ENCODE results near the gene SART3. TPM values are rescaled to one million over a fixed set of nuclear protein-coding genes. Genes with fewer than 3 reads are reported as not detected.

Gene SART3
- total RNA-seq, 1 donor from 2014 or later: 68.0 TPM

DNA sequence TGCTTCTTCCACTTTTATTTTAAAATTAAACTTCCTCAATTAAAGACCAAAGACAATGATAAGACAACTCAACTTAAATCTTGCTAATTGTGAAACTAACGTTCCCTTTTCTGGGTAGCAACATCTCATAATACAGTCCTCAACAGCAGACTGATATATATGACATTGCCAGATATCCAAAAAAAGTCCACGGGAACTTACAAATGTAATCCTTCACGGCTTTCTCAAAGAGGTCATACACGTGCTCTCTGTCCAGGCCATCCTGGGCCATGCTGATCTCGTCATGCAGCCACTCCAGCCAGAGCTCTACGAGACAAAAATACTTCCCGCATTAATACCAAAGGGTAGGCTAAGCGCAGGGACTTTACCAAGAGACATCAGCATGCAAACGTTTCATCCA lies 13.3 kb downstream of the SART3 start:
- DNase-seq (ENCODE audit: low read depth): no peak
- no peak overlapping the region for H3K4me3 ChIP-seq (ENCODE audit: low read depth, low read length)
- TF ChIP-seq, protein P1, sequence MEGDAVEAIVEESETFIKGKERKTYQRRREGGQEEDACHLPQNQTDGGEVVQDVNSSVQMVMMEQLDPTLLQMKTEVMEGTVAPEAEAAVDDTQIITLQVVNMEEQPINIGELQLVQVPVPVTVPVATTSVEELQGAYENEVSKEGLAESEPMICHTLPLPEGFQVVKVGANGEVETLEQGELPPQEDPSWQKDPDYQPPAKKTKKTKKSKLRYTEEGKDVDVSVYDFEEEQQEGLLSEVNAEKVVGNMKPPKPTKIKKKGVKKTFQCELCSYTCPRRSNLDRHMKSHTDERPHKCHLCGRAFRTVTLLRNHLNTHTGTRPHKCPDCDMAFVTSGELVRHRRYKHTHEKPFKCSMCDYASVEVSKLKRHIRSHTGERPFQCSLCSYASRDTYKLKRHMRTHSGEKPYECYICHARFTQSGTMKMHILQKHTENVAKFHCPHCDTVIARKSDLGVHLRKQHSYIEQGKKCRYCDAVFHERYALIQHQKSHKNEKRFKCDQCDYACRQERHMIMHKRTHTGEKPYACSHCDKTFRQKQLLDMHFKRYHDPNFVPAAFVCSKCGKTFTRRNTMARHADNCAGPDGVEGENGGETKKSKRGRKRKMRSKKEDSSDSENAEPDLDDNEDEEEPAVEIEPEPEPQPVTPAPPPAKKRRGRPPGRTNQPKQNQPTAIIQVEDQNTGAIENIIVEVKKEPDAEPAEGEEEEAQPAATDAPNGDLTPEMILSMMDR (conservative IDR thresholded peaks at IDR 0.05; ENCODE audit: low read depth, low read length): no peak

DNA sequence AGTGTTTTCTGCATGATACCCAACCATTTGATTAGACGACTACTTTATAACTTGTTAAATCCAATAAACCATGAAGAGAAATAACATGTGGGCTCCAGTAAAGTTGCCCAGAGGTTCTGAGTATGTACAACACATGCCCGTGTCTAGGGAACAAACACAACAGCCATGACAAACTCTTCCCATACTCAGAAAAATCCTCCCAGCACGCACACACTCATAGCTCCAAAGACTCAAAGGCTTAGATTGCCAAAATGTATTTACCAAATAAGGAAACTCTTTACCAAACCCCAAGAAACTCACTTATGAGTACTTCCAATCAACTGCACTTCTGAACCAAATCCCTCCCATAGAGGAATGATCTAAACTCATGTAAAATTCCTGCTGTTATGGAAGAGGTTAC lies 17.3 kb downstream of the SART3 start:
- DNase-seq (ENCODE audit: low read depth): no peak
- no peak overlapping the region for H3K4me3 ChIP-seq (ENCODE audit: low read depth, low read length)
- TF ChIP-seq, protein P1 (conservative IDR thresholded peaks at IDR 0.05; ENCODE audit: low read depth, low read length): no peak

DNA sequence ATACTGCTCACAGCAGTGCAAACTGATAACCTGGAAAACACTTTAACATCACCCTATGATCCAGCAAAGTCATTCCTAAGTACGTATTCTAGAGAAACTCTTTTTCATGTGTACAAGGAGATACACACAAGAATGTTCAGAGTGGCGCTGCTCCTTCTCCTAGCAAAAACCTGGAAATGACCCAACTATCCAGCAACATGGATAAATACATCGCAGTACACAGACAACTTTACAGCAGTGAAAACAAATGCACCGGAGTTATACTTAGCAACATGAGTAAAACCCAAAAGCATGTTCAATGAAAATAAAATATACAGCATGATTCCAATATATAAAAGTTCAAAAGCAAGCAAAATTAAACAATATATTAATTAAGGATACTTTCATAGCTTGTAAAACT lies 18.7 kb downstream of the SART3 start:
- no peak for DNase-seq (ENCODE audit: low read depth)
- H3K4me3 ChIP-seq (ENCODE audit: low read depth, low read length): no peak overlapping the region

DNA sequence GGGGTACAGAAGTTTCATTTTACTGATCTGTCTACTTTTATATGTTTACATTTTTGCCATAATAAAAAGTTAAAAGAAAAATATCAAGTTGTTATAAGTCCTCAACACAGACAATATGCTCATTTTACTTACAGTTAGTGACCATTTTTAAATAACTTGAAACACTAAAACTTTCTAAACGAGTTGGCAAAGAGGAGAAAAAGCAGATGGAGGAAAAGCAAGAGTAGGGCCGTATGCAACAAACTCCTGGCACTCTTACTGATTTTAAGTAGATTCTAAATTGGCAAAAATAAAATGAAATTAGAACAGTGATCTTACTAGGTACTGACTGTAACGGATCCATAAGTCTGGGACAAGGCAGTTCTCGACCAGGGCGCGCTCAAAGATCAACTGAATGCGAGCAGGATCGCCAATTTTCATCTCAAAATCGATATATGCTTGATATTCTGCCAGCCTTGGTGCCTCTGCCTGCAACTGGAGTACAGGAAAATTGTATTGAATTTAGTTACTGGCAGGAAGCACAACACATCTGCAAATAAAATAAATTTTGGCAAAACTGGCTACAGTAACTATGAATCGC lies 22.3 kb downstream of the SART3 start:
- H3K4me3 ChIP-seq (ENCODE audit: low read depth, low read length): no peak overlapping the region
- TF ChIP-seq, protein P1 (conservative IDR thresholded peaks at IDR 0.05; ENCODE audit: low read depth, low read length): no peak
- no peak for DNase-seq (ENCODE audit: low read depth)

More for the DNA sequence above, 18.7 kb downstream of the SART3 start:
- TF ChIP-seq, protein P1 (conservative IDR thresholded peaks at IDR 0.05; ENCODE audit: low read depth, low read length): no peak

DNA sequence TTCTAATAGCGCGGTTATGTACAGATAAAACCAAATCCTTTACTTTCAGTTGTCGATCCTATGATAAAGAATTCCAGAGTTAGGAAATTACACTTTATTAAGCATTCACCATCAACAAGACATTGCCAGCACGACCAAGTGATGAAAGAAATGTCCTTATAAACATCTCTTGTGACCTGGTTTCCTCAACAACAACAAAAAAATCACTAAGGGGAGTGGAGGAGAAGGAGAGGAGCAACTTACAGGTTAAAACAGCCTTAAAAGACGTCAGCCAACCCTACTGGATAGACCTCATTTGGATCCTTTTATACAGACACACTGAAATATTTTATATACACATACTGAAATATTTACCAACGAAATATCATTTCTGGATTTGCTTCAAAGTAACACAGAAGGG lies 22.8 kb downstream of the SART3 start:
- no peak overlapping the region for H3K4me3 ChIP-seq (ENCODE audit: low read depth, low read length)
- DNase-seq (ENCODE audit: low read depth): no peak
- TF ChIP-seq, protein P1 (conservative IDR thresholded peaks at IDR 0.05; ENCODE audit: low read depth, low read length): no peak

DNA sequence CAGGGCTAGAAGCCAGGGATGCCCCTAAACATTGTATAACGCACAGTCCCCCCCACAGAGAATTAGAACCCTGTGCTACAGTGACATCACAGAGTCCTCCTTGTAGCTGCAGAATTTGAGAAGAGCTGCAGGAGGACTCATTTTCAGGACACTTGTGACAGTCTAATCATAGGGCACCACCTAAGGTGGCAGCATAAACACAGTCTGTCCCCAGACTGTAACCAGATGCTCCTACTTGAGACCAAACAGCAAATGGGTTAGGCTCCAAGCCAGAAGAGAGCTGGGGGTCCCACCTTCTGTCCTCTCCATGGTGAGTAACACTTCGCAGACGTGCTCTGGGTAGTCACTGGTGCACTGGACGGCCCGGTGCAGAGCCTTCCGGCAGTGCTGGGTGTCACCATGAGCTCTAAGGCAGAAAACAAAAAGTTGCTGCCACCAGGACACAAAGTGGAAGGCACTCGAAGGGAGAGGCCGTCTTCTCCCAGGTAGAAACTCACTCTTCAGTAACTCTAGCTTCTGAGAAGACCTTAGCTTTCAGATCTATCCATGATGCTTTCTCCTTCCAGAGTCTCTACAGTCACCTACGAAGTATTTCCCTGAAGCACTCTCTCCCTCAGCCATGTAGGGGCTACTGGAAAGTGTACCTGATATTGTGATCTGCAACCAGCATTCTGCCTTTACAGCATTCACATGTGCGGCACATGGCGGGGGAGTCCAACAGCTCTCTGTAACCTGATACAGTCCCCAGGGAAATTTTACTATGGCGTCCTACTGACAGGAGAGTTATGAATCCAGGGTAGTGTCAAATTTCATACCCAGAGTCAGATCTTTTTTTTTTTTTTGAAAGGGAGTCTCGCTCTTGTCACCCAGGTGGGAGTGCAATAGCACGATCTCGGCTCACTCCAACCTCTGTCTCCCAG lies 28.8 kb downstream of the SART3 start:
- DNase-seq (ENCODE audit: low read depth): no peak
- TF ChIP-seq, protein P1 (conservative IDR thresholded peaks at IDR 0.05; ENCODE audit: low read depth, low read length): no peak
- H3K4me3 ChIP-seq (ENCODE audit: low read depth, low read length): no peak overlapping the region
